GM10266 (cell line): Measurements from ENCODE around the gene SULT2B1.

Experiments
- DNase-seq: peaks from one replicate; pipeline ENCODE4 v3.0.0; 2012; ENCODE audit errors: extremely low spot score
- CTCF ChIP-seq: IDR thresholded peaks from 2 replicates; pipeline ENCODE4 v1.5.1; 2012; ENCODE audit warnings: mild to moderate bottlenecking, low read depth; ENCODE audit not compliant: control insufficient read depth, insufficient read depth; ENCODE audit errors: missing control alignments

SULT2B1 gene

GRCh38 chr19:48553676-48554384 is 1.9 kb downstream of the SULT2B1 start:
- TF ChIP-seq CTCF, result no peak
- DNase-seq, result no peak

DNA sequence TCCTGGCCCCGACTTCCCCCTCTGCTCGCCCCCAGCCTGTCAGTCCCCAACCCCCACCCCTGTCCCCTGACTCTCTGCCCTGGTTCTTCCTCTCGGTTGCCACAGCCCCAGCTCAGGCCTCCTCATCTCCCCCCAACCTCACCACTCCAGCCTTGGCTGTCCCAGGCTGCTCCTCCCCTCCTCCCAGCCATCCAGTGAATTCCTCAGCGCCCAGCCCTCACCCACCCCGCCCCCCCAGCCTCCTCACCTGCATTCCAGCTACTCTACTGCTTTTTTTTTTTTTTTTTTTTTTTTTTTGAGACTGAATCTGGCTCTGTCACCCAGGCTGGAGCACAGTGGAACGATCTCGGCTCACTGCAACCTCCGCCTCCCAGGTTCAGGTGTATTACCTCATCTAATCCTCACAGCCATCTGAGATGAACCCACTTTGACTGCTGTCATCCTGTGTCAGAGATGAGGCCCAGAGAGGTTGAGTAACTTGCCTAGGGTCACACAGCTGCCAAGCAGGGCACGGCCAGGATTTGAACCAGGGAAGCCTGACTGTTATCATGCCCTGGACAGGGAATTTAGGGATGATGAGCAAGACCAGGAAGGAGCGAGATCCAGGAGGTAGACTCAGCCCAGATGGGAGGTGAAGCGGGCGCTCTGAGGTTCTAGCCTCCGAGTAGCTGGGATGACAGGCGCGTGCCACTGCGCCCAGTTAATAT is 2.6 kb downstream of the SULT2B1 start:
- no peak for DNase-seq
- no peak for TF ChIP-seq CTCF

- TF ChIP-seq CTCF, result no peak
- DNase-seq, result no peak
Observed at GRCh38 chr19:48556163-48556562, 4.2 kb downstream of the SULT2B1 start.

DNA sequence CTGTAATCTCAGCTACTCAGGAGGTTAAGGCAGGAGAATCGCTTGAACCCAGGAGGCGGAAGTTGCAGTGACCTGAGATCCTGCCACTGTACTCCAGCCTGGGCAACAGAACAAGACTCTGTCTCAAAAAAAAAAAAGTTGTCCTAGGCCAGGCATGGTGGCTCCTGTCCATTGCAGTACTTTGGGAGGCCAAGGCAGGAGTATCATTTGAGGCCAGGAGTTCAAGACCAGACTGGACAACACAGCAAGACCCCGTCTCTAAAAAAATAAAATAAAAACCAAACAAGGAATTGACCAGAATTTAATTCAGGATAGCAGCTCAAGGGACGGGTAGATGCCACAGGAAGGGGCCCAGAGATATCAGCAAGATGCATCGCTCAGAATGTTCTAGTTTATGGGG is 4.9 kb downstream of the SULT2B1 start:
- no peak for DNase-seq

GRCh38 chr19:48558018-48558684 is 6.2 kb downstream of the SULT2B1 start:
- DNase-seq, result no peak
- no peak for TF ChIP-seq CTCF

More for the DNA sequence above, 4.9 kb downstream of the SULT2B1 start:
- no peak for TF ChIP-seq CTCF

GRCh38 chr19:48560095-48560530 is 8.1 kb downstream of the SULT2B1 start:
- DNase-seq, result no peak

More at GRCh38 chr19:48560095-48560530, 8.1 kb downstream of the SULT2B1 start:
- no peak for TF ChIP-seq CTCF
